Stimulated activated CD4-positive, alpha-beta T cell treated with anti-CD3 and anti-CD28 coated beads, Interleukin-12 subunit alpha, Interleukin-12 subunit beta, amount 100 ng/mL, for 4 hours (primary cell): Measurements from ENCODE around the gene MRPL46.

Experiments used
- DNase-seq: peaks from one replicate; pipeline ENCODE4 v3.0.0-alpha.2; 2020

Gene MRPL46

DNA sequence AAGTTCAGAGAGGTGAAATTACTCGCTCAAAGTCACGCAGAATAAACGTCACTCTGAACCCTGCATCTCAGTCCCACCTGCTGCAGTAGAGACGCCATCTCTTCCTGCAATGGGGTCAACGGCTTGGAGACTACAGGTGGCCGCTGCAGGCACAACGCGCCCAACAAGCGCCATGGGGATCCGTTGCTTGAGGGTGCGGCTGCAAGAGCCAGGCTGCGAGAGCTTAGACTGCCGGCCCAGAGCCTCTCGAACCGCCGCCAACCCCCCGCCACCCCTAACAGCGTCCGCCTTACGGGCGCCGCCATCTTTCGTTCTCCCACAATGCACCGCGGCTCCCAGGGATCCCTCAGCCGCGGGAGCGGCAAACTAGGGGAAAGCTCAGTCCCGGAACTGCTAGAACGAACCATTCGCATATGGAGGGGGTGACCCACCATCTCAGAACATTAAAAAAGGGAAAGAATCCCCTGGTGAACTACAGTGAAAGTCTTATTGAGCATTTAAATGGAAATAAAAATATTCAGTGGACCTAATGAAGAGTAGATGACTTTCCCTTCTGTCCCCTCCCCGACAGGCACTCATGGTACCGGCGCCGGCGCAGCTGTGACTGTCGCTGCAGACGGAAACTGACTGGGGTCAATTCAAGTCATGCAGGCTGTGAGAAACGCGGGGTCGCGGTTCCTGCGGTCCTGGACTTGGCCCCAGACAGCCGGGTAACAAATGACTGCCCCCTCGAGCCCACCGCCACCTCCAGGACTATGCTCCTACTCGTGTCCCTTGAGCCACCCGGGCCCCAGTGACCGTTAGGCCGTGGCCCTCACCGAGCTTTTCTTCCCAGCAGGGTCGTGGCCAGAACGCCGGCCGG lies at the start of gene MRPL46, which contains the start of gene MRPS11:
Gene MRPL46 (minus strand): TSS at position 316 of the 862 bp plus-strand sequence. CDS start 11 bp downstream, at position 305.
Gene MRPS11 (plus strand): TSS at position 636 of the 862 bp plus-strand sequence. CDS start 10 bp downstream, at position 646.
- DNase-seq, result peak; percentile 92

DNA sequence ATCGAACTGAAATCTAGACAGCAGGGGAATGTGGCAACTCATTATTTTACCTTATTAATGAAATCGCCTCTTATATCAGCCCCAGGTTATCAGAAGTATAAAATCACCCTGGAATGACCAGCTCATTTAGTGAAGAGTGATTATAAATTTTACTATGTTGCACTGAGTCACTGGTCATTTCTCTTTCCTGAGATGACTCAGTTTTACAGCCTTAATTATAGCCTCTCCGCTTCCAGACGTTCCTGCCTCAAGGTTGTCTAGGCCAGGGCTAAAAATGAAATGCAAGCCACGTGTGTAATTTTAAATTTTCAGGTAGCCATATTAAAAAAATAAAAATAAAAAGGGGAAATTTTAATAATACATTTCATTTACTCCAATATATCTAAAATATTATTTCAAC lies 46.0 kb upstream of the MRPL46 start:
- DNase-seq, result no peak

DNA sequence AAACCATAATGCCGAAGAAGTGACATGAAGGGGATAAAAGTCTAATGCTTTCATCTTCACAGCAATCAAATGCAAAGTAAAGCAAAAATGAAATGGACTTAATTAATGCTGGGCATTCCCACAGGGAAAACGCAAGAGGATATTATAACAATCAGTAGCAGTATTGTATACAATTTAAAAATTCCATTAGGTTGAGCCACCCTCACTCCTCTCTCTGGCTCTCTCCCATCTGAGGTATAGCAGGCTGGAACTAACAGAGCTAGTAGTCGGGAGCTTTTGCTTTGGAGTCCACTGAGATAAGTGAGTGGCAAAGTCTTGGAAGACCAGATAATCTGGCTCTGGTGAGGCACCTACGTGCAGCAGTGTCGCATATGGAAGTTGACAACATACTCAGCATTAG lies 45.4 kb upstream of the MRPL46 start:
- no peak for DNase-seq

DNA sequence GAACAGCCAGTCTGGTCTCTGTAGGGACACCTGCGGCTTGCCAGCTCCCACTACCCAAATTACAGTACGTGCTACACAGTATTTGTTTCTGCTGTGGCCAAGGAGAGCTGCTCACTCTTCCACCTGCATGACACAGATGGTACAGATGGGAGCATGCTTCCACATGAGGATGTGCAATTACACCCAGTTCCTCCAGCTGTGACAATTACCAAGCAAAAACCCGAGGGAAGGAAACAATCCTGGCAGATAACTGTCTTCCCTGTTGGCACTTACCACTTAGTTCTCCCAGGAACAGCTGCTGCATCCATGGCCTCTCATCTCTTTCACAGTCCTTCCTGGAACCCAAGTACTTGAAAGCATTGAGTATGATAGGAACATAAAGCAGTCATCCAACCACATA lies 44.9 kb upstream of the MRPL46 start:
- DNase-seq, result no peak

DNA sequence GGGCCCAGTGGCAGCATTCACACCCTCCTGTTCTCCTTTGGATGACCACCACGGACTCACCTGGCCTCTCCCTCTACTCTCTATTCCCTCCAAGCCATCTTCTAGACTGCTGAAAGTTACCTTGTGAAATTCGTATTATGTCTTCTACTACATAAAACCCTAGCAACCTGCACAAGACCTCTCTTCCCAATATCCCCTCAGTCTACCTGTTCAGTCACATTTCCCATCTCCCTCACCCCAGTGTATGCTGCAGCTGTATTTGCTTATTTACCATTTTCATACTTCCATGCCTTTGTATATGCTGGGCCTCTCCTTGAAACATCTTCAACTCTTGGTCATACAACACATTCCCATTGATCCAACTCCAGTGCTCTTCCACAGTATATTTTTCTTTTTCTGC lies 44.0 kb upstream of the MRPL46 start:
- no peak for DNase-seq

DNA sequence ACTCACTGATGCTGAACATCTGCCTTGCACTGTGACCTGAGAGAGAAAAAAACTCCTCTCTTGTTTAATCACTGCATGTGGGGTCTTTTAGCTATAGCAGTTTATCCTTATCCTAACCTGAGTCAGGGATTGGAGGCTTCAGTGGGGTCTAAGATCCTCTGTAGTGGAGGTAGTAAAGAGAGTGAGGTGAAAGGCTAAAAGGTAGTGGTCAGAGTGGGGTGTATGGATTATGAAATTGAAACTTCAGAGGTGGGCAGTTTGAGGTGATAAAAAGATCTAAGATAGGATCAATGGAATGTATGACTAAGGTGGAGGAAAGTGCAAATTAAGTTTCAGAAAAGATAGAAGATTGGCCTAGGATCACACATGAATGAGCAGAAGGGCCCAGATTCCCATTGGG lies 42.8 kb upstream of the MRPL46 start:
- no peak for DNase-seq

DNA sequence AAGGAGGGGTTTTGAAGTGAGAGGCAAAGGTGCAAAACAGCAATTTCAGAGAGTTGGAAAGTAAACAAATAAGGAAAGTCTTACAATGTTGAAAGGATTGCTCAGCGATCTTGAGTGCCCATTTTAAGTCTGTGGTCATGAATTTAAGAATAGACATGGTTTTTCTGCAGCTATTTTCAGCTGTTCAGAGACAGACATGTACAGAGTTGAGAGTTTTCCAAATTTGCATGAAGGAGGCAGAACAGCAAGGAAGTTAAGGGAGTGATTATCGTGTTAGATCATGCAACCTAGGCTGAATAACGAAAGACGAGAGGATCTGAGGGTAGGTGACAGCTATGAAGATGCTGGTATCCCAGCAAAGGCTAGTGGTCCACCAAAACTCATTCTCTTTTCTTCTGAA lies 42.1 kb upstream of the MRPL46 start:
- DNase-seq, result no peak

DNA sequence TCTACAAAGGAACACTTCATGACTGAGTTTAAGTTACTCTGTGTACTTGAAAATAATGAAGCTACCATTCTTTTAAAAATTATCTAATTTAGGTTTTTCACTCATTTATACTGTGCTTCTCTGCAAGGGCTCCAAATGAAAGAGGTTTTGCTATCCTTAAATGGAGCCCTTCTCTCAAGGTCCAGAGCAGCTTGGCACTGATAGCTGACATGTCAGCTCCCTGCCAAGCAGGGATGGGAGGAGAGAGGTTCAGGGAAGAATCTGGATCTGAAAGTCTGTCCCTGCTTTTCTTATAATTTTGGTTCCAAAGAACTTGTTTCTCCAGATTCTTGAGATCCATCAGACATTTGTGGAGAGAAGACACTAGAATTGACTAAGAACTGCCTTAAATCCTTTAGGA lies 39.4 kb upstream of the MRPL46 start:
- no peak for DNase-seq

DNA sequence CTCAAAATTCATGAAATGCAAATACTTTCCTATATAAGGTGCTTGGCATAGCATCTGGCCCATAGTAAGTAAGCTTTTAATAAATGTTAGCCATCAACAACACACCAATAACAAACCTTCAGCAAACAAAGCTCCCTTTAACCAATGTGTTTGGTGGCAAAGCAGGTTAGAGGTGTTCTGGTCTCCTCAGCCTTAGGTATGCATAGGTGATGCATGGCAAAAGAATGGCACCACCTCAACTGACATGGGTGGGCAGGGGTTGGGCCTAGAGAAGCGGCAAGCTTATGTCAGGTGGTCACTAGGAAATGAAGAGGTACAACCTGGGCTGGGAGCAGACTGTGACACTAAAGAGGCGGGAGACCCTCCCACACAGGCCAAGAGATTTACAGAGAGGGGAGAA lies 38.5 kb upstream of the MRPL46 start:
- DNase-seq, result no peak

DNA sequence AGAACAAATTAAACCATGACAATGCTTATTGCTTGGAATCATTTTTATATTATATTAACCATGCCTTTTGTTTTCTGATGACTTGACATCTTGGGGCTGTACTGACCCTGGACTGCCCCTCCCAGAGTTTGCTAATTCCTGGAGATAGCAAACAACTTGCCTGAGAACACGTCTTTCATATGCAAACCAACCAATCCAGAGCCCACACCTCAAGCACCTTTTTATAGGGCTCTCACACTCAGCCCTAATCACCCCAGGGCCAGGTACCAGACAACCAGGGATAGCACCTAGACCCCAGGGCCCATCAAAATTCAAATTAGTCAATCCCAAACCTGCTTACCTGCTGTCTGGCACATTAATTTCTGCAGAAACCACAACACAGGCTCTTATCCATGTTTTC lies 37.3 kb upstream of the MRPL46 start:
- DNase-seq, result no peak

DNA sequence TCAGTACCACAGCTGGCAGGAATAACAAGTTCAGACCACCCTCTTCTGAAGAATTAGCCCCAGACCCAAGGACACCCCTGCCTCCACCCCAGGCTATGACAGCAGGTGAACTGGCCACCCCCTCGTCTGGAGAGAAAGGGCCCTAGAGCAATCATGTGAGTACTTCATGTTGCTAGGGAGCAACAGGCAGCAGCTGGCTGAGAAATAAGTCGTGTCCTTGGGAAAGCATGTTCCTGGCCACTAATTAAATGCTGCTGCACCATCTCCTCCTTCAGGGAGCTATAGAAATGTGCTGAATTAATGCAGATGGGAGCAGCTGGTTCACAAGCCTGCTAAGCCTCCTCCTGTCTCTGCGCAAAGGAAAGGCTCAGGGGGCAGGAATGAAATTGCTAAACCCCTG lies 31.8 kb upstream of the MRPL46 start:
- DNase-seq, result no peak

DNA sequence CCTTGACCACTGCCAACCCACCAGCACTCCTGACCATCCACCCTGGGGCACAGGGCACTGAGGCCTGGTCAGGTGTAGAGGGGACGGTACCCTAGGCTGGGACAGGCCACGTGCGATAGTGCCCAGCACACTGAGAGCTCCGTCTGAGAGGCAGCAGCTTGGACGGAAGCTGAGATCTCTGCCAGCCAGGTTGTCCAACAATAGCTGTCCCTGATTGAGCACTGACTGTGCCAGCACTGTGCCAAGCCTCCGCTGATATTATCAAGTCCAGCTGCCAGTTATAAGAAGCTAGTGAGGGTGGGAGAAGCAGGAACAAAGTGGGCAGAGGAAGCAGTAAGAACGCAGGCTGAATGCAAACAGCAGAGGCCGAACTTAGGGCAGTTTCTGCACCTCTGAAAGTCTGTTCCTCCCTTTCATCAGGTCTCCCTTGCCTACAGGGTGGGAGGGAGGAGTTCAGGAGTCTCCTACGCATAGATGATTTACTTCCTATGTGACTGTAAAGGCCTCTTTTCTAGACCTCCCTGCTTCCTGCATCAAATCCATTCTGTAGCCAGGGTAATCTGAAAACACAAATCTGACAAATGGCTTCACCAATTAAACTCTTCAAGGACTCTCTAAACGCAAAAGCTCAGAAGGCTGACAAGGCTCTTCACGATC lies 30.0 kb upstream of the MRPL46 start:
- DNase-seq, result no peak

DNA sequence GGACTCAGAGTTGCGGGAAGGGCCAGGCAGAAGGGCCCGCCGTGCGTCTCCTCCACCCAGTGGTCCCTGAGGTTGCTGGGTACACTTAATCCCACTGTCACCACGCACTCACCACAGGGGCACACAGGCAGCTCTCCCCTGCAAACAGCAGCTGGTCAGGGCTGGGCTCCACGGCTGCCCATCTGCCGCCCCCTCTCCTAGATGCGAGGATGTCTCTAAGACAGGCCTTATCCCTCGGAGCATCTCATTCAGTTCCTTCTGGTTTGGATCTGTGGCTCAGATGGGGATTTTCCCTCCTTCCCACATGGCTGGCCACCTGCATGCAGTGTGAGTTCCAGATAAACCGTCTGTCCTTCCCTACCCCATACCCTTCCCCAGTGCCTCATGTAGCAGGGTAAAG lies 26.7 kb upstream of the MRPL46 start:
- DNase-seq, result no peak

DNA sequence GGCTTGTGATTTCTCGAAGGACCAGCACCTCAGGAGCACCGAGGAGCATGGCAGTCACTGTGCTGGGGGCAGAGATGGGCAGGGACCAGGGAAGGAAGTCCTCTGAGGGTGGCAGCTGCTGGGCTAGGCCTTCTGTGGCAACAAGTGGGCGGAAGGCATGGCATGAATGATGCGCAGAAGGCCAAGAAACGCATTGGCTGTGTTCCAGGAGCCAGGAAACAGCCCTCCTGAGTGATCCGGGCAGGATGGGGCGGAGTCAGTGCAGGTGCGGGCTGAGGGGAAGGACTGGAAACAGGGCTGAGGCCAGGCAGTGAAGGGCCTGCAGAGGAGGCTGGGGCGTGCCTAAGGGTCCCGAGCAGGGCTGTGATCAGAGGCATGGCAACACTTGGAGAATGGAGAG lies 24.0 kb upstream of the MRPL46 start:
- DNase-seq, result no peak

DNA sequence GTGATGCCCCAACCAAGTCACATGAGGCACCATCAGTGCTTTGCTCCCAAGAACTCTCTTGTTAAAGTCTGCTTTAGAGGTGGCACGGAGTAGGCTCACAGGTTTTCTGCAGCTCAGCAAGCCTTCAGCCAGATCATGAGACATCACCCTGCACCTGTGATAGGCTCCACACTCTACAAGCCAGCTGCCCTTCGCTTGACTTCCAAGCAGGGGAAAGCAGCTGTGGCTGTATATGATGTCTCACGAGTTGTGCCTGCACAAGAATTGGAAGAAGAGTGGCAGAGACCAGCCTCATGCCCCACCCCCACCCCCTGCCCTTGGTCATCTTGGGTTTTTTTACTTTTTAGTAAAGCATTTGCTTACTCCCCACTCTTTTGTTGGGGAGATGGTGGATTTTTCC lies 22.8 kb upstream of the MRPL46 start:
- no peak for DNase-seq

DNA sequence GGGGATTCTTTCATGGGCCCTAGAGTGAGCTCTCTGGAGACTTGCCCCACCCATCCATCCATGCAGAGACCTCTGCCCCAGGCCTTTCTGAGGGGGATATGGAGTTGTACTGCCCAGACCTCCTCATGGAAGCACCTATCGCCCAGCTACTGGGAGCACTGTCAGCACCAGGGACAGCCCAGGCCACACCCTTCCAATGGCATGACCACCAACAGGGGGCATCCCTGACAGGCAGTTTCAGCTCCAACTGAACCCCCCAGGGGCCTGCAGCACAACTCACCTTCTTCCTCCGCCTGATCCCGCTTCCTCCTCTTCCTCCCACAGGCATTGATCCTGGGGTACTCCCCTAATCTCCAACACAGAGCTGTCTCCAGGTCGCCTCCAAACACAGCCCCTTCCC lies 22.1 kb upstream of the MRPL46 start:
- DNase-seq, result no peak

DNA sequence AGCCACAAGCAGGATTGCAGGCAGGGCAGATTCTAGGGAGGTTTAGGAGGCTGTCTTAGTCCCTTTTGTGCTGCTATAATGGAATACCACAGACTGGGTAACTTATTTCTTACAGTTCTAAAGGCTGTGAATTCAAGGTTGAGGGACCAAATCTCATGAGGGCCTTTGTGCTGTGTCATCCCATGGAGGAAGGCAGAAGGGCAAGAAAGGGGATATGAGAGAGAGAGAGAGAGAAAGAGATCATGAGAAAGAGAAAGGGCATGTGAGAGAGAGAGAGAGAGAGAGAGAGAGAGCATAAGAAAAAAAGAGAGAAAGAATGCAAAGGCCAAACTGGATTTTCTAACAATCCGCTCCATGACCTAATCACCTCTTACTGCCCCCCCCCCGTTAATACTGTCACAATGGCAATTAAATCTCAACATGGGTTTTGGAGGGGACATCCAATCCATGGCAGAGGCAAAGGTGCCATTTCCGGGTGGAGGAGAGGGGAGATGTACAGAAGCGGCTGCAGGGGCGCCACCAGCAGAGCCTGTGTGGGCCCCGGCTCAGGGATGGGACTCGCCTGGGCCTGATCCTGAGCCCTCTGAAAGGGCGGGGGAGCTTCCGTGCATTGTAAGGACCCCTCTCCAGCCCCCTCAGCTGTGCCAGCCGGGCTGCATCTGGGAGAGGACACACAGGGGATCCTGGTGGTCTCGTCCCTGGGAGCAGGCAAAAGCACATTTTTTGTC lies 20.8 kb upstream of the MRPL46 start:
- no peak for DNase-seq

DNA sequence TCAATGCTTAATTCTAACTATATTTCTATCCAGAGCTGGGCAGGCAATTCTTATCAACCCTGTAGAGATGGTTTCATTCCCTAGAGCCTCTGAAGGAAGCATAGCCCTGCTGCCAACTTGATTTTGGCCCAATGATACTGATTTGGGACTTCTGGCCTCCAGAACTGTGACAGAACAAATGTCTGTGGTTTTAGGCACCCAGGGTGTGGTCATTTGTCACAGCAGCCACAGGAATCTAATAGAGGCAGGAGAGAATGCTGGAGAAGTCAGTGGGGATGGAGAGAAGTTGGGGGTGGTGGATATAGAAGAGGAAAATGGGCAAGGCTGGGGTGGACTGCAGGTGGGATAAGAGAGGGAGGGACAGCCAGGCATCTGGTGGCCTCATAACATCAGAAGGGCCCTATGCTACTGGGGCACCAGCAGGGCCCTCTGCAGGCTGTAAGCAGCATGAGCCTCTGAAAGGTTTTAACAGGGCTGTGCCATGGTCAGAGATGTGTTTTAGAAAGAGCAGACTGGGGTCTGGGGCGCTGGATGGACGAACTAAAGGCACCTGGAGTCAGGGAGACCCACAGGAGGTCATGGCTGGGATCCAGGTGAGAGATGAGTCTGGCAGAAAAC lies 20.1 kb upstream of the MRPL46 start:
- no peak for DNase-seq

DNA sequence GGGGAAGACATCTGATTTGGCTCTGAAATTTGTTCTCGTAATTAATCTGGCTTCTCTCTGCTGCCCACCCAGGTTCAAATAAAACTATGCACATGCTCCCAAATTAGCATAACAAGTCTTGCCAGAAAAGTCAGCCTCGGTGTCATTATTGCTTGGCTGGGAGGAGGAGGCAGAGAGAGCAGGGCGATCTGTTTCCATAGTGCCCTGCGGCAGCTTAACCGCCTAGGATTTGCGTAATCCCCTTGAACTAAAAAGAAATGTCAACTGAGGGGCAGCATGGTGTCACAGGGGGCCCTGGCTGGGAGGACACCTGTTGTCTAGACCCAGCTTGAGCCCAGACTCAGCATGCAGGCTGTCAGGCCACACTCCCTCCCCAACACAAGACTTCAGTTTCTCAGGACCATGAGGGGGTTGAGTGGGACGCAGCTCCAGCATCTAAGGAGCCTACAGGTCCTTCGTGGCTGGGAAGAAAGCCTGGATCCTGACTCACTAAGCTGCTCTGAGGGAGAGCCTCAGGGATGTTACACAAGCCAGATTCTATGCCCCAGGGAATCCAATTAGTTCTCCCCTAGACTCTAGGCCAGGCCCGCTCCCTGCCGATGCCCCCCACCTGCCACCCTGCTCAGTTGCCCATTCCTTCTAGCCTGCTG lies 17.6 kb upstream of the MRPL46 start:
- DNase-seq, result no peak

DNA sequence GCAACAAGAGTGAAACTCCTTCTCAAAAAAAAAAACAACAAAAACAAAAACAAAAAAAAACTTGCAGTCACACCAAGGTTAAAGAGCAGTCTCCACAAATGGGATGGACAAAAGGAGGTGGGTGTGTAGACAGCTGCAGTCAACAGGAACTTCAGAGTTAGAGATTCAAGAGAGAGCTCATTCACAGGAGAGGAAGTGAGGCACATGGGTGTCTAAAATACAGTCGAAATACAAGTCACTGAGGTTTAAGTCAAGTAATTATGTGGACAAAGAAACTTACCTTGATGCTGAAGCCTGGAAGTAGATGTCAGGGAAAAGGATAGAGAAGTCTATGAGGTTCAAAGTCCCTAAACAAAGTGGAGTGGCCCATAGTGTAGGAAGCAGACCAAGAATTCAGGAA lies 15.1 kb upstream of the MRPL46 start:
- DNase-seq, result no peak

DNA sequence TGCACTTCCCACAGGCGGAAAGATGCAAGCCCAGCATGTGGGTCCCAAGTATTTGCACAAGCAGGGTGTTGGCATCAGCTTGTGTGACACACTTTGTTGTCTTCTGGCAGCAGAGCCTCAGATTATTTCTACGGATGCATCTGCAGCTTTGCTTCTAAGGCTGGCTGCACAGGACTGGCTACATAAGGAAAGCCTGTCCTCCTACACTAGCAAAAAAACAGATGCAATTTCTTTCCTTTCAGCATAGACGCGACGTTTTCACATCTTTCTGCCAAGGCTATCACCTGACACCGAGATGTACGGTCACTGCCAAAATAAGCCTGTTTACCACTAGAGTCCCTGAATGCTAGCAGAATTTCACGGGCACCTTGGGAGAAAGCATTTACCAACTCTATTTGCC lies 13.8 kb upstream of the MRPL46 start:
- no peak for DNase-seq

DNA sequence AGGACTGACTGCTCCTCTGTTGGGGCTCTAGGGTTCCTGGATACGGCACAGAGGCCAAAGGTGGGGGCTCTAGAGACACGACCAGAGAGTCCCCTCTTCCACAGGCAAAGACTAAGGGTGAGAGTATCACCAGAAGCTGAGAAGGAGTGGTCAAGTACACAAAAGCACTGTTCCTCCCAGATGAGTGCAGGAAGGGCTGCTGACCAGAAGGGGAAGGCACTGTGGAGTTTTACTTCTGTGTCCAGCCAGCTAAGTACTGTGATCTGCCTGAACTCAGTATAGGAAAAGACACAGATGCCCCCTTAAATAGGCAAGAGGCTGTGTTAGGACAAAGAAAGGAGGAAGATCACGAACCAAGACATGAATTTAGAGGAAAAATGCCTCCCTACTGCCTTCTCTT lies 12.0 kb upstream of the MRPL46 start:
- DNase-seq, result no peak

DNA sequence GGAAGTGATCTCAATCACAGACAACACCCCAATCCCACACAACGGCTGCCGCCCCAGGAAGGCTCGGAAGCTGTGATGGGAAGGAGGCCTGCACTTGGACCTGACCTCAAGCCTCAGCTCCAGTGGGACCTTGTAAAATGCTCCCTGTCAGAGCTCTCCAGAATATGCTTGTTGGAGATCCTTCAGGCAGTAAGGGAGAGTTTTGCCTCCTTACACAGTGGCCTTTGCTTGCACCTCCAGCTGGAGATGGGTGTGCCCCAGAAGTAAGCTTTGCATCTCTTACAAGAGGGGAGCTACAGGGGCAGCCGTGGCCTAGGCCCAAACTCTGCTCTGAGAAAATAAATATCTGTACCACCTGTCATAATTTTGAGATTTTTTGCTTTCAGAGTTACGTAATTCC lies 10.7 kb upstream of the MRPL46 start:
- DNase-seq, result no peak
